ENCODE data around the gene STXBP2. TPM values are rescaled to one million over a fixed set of nuclear protein-coding genes. Genes with fewer than 3 reads are reported as not detected.

STXBP2 gene
- total RNA-seq, 2 donors from 2014 or later, result 13.5 to 18.2 TPM

- intact Hi-C loops (cut with DNase I), result no loop called here
- DNase-seq (no peak), ATAC-seq (no peak)
Measured at GRCh38 chr19:7611541-7612279, 25.2 kb upstream of the STXBP2 start.

GRCh38 chr19:7612282-7613274 is 24.3 kb upstream of the STXBP2 start:
- DNase-seq (no peak), ATAC-seq (no peak)
- intact Hi-C loops (cut with DNase I), result no loop called here

DNA sequence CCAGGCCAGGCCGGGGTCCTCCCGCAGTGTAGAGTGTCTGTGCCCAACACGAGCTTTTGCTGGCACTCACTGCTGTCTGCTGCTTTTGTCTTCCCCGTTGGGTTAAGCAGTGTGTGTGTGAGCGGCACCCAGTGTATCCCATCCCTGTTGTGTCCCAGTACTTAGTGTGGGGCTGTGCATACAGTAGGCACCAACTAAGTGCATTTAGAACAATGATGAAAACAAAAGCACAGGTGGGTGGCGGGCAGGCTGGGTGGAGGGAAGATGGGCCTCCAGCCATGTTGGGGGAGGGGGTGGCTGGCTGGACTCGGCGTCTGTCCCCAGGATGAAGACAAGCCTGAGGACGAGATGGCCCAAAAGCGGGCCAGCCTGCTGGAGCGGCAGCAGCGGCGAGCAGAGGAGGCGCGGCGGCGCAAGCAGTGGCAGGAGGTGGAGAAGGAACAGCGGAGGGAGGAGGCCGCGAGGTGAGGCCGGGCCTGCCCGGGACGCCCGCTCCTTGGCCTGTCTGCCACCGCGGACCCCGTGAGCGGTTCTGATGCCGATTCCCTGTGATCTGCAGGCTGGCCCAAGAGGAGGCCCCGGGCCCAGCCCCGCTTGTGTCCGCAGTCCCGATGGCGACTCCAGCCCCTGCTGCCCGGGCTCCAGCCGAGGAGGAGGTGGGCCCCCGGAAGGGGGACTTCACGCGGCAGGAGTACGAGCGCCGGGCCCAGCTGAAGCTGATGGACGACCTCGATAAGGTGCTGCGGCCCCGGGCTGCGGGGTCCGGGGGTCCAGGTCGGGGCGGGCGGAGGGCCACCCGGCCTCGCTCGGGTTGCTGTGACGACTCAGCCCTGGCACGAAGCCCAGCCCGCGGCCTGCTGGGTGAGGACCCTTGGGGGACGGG is 21.8 kb upstream of the STXBP2 start:
- DNase-seq (no peak), ATAC-seq (no peak)
- intact Hi-C loops (cut with DNase I), result no loop called here

- DNase-seq, result no peak
- intact Hi-C loops (cut with DNase I), result no loop called here
- no peak for ATAC-seq
Measured at GRCh38 chr19:7617172-7617571, 19.7 kb upstream of the STXBP2 start.

- ATAC-seq, result no peak
- DNase-seq, result no peak
- intact Hi-C loops (cut with DNase I), result no loop called here
Measured at GRCh38 chr19:7617735-7618134, 19.2 kb upstream of the STXBP2 start.

DNA sequence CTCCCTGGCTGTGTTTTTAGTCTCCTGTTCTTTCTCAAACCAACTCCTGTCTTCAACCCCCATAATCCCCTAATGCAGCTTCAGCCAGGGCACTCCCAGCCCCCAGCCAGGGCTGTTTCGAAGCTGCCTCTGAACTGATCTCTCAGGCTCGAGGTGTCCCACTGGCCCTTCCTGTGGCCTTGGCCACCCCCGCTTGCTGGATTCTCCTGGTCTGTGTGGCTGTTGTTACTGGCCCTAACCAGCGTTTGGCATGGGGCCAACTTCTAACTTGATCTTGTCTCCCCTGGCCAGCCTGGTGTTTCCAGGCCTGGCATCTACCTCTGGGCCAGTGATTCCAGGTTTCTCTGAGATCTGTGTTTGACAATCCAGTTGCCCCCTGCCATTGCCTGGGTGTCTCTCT is 18.6 kb upstream of the STXBP2 start:
- peak in 1 of 2 donors; percentile 10 for ATAC-seq
- DNase-seq, result no peak
- intact Hi-C loops (cut with DNase I), result no loop called here

DNA sequence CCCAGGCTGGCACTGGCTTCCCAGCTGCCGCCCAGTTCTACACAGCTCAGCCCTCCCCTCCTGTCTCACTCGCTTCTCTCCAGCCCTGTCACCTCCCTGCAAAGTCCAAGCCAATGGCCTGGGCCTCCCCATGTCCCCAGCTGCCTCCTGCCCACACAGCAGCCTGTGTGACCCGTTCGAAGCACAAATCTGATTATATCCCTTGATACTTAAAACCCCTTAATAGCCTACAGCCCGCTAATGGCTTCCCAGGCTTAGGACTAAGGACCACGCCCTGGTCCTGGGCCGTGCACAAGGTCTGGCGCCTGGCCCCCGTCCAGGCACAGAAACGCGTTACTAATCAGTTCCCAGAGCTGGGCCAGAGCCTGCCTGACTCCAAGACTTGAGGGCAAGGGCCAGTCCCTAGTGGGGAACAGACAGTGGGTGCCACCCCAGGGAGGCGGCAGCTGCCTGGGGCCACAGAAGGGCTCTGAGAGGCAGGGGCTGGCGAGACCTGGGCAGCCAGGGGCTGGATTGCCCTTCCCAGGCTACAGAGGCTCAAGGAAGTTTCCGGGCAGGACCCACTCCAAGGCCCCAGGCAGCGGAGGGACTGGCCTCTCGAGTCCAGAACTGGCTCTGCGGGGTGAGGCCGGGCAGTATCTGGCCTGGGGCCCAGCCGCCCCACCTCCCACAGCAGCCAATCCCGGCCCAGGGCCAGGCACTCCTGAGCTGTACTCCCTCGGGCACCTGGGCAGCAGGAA is 18.0 kb upstream of the STXBP2 start:
- no peak for DNase-seq

GRCh38 chr19:7619671-7620441 is 17.1 kb upstream of the STXBP2 start:
- ATAC-seq (no peak), DNase-seq (no peak)
- intact Hi-C loops (cut with DNase I), result no loop called here

More for the DNA sequence above, 18.0 kb upstream of the STXBP2 start:
- peak; percentile 8 to 53 for ATAC-seq
- intact Hi-C loops (cut with DNase I), result no loop called here

- intact Hi-C loops (cut with DNase I), result no loop called here
- ATAC-seq, result no peak
- DNase-seq, result no peak
Measured at GRCh38 chr19:7620442-7621412, 16.2 kb upstream of the STXBP2 start.

DNA sequence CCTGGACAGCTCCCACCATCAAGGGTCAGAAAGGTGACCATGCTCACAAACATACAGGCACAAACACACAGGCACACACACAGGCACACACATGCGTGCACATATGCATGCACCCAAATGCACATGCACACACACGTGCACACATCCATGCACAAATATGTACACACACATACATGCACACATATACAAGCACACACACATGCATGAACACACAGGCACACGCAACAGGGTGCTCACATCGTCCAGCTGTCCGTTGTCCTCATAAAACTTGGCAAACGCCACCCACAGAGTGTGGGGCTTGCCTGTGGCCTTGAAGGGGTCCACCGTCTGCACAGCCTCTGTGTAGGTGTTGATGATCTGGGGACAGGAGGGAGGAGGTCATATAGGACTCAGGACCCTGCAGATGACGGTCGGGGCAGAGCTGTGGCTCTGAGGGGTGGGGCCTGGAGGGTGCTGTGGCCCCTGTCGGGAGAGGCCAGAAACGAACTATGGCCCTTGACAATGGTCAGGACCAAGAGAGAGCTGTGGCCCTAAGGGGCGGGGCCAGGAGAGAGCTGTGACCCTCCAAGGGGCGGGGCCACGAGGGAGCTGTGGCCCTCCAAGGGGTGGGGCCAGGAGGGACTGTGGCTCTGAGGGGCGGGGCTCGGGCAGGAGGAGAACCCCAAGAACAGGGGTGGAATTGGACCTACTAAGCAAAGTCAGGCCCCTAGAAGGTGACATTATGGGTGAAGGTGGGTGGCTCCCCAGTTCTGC is 13.8 kb upstream of the STXBP2 start:
- DNase-seq (no peak), ATAC-seq (no peak)
- intact Hi-C loops (cut with DNase I), result no loop called here

DNA sequence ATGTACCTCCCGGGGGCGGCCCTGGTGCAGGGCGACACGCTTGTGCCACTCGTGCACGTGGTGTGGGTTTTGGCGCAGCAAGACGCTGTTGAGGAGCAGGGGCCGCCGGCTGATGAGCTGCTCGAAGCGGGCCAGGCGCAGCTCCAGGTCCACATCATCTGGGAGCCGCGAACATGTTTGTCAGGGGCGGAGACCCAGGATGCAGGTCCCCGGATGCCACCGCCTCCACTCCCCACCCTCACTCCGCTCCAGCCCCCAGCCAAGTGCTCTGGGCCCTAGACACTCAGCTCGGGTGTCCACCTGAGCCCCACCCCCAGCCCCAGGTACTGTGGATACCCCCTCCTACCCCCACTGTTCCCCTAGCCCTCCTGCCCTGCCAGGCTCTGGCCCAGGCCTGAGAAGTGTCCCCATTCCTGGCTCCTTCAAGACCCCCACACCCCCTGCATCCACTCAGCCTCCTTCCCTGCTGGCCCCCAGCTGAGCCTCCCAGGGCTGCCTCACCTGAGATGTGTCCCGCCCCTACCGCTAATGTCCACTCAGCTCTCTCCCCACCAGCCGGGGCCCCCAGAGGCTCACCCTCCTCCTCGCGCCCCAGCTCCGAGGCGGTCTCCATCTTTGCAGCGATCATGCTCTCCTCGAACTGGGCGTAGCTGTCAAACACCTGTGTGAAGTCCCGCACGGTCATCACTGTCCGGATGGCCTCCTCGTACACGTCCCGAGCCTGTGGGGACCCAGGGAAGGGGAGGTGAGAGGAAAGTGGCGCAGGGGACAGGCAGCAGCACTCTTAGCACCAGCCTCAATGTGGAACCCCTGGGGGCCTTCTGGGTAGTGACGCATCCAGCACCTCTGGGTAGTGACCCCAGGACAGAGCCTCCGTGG is 12.9 kb upstream of the STXBP2 start:
- DNase-seq (no peak), ATAC-seq (no peak)
- intact Hi-C loops (cut with DNase I), result no loop called here

DNA sequence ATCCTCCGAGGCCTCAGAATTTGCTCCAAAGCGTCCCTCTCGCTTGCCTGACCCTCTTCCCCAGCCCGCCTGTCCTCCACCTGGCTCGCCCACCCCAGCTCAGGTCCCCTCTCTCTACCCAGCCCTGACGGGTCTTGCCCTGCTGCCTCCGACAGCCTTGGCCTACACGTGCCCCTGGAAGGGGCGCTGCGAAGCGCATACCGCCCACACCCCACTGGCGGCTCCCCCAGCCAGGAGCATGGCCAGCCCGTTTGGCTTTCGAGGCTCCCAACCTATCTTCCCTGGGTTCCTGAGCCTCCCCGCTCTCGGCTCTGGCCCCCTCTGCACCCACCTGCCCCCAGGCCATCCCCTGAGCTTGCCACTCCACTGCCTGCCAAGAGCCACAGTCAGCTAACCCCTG is 12.1 kb upstream of the STXBP2 start:
- no peak for DNase-seq
- intact Hi-C loops (cut with DNase I), result no loop called here

GRCh38 chr19:7625763-7626372 is 11.0 kb upstream of the STXBP2 start:
- no peak for DNase-seq
- ATAC-seq, result no peak
- intact Hi-C loops (cut with DNase I), result no loop called here

More for the DNA sequence above, 12.1 kb upstream of the STXBP2 start:
- no peak for ATAC-seq

GRCh38 chr19:7627166-7627565 is 9.7 kb upstream of the STXBP2 start:
- DNase-seq (no peak), ATAC-seq (no peak)
- intact Hi-C loops (cut with DNase I), result no loop called here

Measured in left cardiac atrium (tissue), 4 donors.